Activated B cell treated with CpG ODN at 0.5 μM for 24 hours (primary cell): ENCODE data around the gene PFDN1. TPM values are rescaled to one million over a fixed set of nuclear protein-coding genes. Genes with fewer than 3 reads are reported as not detected.

ENCODE experiments used
- ATAC-seq: fragments of 200-7000 bp; cut with Tn5 transposase; one replicate; pipeline ENCODE4 v1.10.0; 2021; ENCODE audit warnings: low read depth, mild to moderate bottlenecking, moderate library complexity
- CTCF ChIA-PET: fragments of 350-600 bp; sonication (Branson Sonifier 250); formaldehyde crosslinking; loops from one replicate; lab custom pipeline; 2021; ENCODE audit warnings: antibody characterized with exemption; lab: Charles Lee
- POLR2A ChIA-PET: fragments of 350-600 bp; sonication (Branson Sonifier 250); formaldehyde crosslinking; loops from one replicate; lab custom pipeline; 2021; ENCODE audit warnings: antibody characterized with exemption; lab: Charles Lee
- DNase-seq: peaks from one replicate; pipeline ENCODE4 v3.0.0; 2022
- H3K27ac Mint-ChIP-seq: one replicate; pipeline ENCODE4 v1.8.0; 2020; ENCODE audit warnings: mixed read lengths
- H3K27me3 Mint-ChIP-seq: one replicate; pipeline ENCODE4 v1.8.0; 2021; ENCODE audit warnings: mixed read lengths
- H3K36me3 Mint-ChIP-seq: one replicate; pipeline ENCODE4 v1.8.0; 2021; ENCODE audit warnings: low read depth, mixed read lengths
- H3K4me1 Mint-ChIP-seq: one replicate; pipeline ENCODE4 v1.8.0; 2021; ENCODE audit warnings: mixed read lengths
- H3K4me3 Mint-ChIP-seq: one replicate; pipeline ENCODE4 v1.8.0; 2020; ENCODE audit warnings: mild to moderate bottlenecking, mixed read lengths
- H3K9me3 Mint-ChIP-seq: one replicate; pipeline ENCODE4 v1.8.0; 2020; ENCODE audit warnings: mixed read lengths
- CTCF ChIP-seq: fragments of 200-600 bp; IDR thresholded peaks from one replicate; pipeline ENCODE4 v1.8.0; 2022; ENCODE audit warnings: antibody characterized with exemption, mild to moderate bottlenecking
- intact Hi-C: fragments of 100-400 bp; cut with micrococcal nuclease; formaldehyde crosslinking; loops from one replicate; pipeline ENCODE4 v1.15.1; 2024
- total RNA-seq: library from RNA; stranded (reverse); gene quantifications from 2 replicates; pipeline ENCODE4 v1.2.3, GENCODE V29; 2022

Gene PFDN1
- total RNA-seq, 1 donor from 2014 or later, result 38.2 TPM

- CTCF ChIA-PET, result no interaction called here
- DNase-seq (no peak), ATAC-seq (no peak)
- no peak for TF ChIP-seq CTCF
- Mint-ChIP-seq H3K27me3 (no peaks in the 10 kb centered on the region), H3K27ac (no peak overlapping the region), H3K4me1 (no peaks in the 10 kb centered on the region), H3K4me3 (no peak overlapping the region), H3K9me3 (no peaks in the 10 kb centered on the region), H3K36me3 (no peaks in the 10 kb centered on the region)
- POLR2A ChIA-PET, result interaction anchor here (0.7 kb wide), 1 partner anchor 13 kb away, joined by 11 read pairs; no protein-coding TSS in a partner anchor
- intact Hi-C loops, result loop anchor here (5.0 kb wide), 1 partner anchor 1633 kb away; no protein-coding TSS in a partner anchor
These were observed 27.0 kb upstream of the PFDN1 start for GRCh38 chr5:140329739-140330481.

- POLR2A ChIA-PET, result no interaction called here
- no peak for DNase-seq
These were observed 25.3 kb upstream of the PFDN1 start for GRCh38 chr5:140328036-140328764.

GRCh38 chr5:140327589-140327988 lies 24.7 kb upstream of the PFDN1 start:
- CTCF ChIA-PET, result interaction anchor here (0.9 to 1.5 kb wide), 2 partner anchors 18 to 24 kb away, joined by 3 to 4 read pairs; no protein-coding TSS in a partner anchor
- intact Hi-C loops, result loop anchor here (5.0 kb wide), 1 partner anchor 1630 kb away; no protein-coding TSS in a partner anchor
- no peak overlapping the region for H3K4me3 Mint-ChIP-seq
- H3K9me3 Mint-ChIP-seq, result no peaks in the 10 kb centered on the region
- H3K27me3 Mint-ChIP-seq, result no peaks in the 10 kb centered on the region
- POLR2A ChIA-PET, result no interaction called here
- no peaks in the 10 kb centered on the region for H3K4me1 Mint-ChIP-seq
- ATAC-seq (no peak), DNase-seq (no peak)
- no peak for TF ChIP-seq CTCF
- no peak overlapping the region for H3K27ac Mint-ChIP-seq
- H3K36me3 Mint-ChIP-seq, result no peaks in the 10 kb centered on the region

More at GRCh38 chr5:140328036-140328764, 25.3 kb upstream of the PFDN1 start:
- no peaks in the 10 kb centered on the region for H3K27me3 Mint-ChIP-seq
- no peak overlapping the region for H3K4me3 Mint-ChIP-seq
- H3K9me3 Mint-ChIP-seq, result no peaks in the 10 kb centered on the region
- no peaks in the 10 kb centered on the region for H3K4me1 Mint-ChIP-seq
- no peak for ATAC-seq
- no peak for TF ChIP-seq CTCF
- H3K36me3 Mint-ChIP-seq, result no peaks in the 10 kb centered on the region
- intact Hi-C loops, result loop anchor here (5.0 kb wide), 1 partner anchor 1631 kb away; no protein-coding TSS in a partner anchor
- no peak overlapping the region for H3K27ac Mint-ChIP-seq
- CTCF ChIA-PET, result interaction anchor here (0.9 to 1.5 kb wide), 2 partner anchors 17 to 24 kb away, joined by 3 to 4 read pairs; no protein-coding TSS in a partner anchor

GRCh38 chr5:140325486-140325885 lies 22.6 kb upstream of the PFDN1 start:
- ChIA-PET CTCF (interaction anchor here (1.0 kb wide), 1 partner anchor 27 kb away, joined by 3 read pairs; no protein-coding TSS in a partner anchor), POLR2A (no interaction called here)
- Mint-ChIP-seq H3K4me1 (no peaks in the 10 kb centered on the region), H3K27me3 (no peaks in the 10 kb centered on the region), H3K36me3 (no peaks in the 10 kb centered on the region), H3K4me3 (no peak overlapping the region), H3K9me3 (no peaks in the 10 kb centered on the region), H3K27ac (no peak overlapping the region)
- ATAC-seq, result no peak
- no peak for TF ChIP-seq CTCF
- DNase-seq, result no peak
- intact Hi-C loops, result loop anchor here (5.0 kb wide), 1 partner anchor 1628 kb away; no protein-coding TSS in a partner anchor
